ENCODE measurements around the gene RTL3.
"Not testable (repeated sequence)": the region's sequence is repeated elsewhere in the genome, so short reads cannot be mapped to it uniquely, and the experiment has no call there.

RTL3 gene

GRCh38 chrX:78658845-78659744, at the start of gene RTL3:
Gene RTL3 (minus strand): TSS chrX:78659328. CDS start chrX:78658420, 908 bp downstream.
- no peak for DNase-seq

- DNase-seq = no peak
Measured at GRCh38 chrX:78708816-78709215, 49.7 kb upstream of the RTL3 start.

- DNase-seq = no peak
Measured at GRCh38 chrX:78708262-78708661, 49.1 kb upstream of the RTL3 start.

- DNase-seq = no peak
Measured at GRCh38 chrX:78706071-78706470, 46.9 kb upstream of the RTL3 start.

- no peak for DNase-seq
Measured at GRCh38 chrX:78693536-78693935, 34.4 kb upstream of the RTL3 start.

- DNase-seq = no peak
Measured at GRCh38 chrX:78693012-78693411, 33.9 kb upstream of the RTL3 start.

- no peak for DNase-seq
Measured at GRCh38 chrX:78687586-78687985, 28.5 kb upstream of the RTL3 start.

GRCh38 chrX:78673246-78673645, 14.1 kb upstream of the RTL3 start:
- DNase-seq = no peak

- DNase-seq = no peak
Measured at GRCh38 chrX:78665342-78665741, 6.2 kb upstream of the RTL3 start.

GRCh38 chrX:78661836-78662235, 2.7 kb upstream of the RTL3 start:
- DNase-seq = no peak

GRCh38 chrX:78659955-78660354, 827 bp upstream of the RTL3 start:
- no peak for DNase-seq

- no peak for DNase-seq
Measured at GRCh38 chrX:78658414-78658813, 714 bp downstream of the RTL3 start.

- no peak for DNase-seq
Measured at GRCh38 chrX:78655642-78656041, 3.5 kb downstream of the RTL3 start.

GRCh38 chrX:78653118-78653822, 5.9 kb downstream of the RTL3 start:
- DNase-seq = no peak

- no peak for DNase-seq
Measured at GRCh38 chrX:78650906-78651437, 8.2 kb downstream of the RTL3 start.

GRCh38 chrX:78643874-78644273, 15.3 kb downstream of the RTL3 start:
- no peak for DNase-seq

GRCh38 chrX:78643096-78643495, 16.0 kb downstream of the RTL3 start:
- no peak for DNase-seq

- DNase-seq = not testable (repeated sequence)
Measured at GRCh38 chrX:78636096-78636495, 23.0 kb downstream of the RTL3 start.

GRCh38 chrX:78624962-78625909, 33.9 kb downstream of the RTL3 start:
- DNase-seq = no peak

- no peak for DNase-seq
Measured at GRCh38 chrX:78624426-78624825, 34.7 kb downstream of the RTL3 start.

- DNase-seq = no peak
Measured at GRCh38 chrX:78622831-78623230, 36.3 kb downstream of the RTL3 start.

Data from hypothalamus (tissue), 51 donors.